Measurements from ENCODE around the gene SPATA31C1.
"Not testable (repeated sequence)": the region's sequence is repeated elsewhere in the genome, so short reads cannot be mapped to it uniquely, and the experiment has no call there.

The SPATA31C1 gene

GRCh38 chr9:87917662-87918061 is at the start of gene SPATA31C1:
Gene SPATA31C1 (plus strand): TSS chr9:87917962.
- H3K27ac ChIP-seq, H3K4me3 ChIP-seq: not testable (repeated sequence)

- H3K27ac ChIP-seq: no peak overlapping the region
- no peak overlapping the region for H3K4me3 ChIP-seq
Measured at GRCh38 chr9:87868175-87868574, 49.6 kb upstream of the SPATA31C1 start.

DNA sequence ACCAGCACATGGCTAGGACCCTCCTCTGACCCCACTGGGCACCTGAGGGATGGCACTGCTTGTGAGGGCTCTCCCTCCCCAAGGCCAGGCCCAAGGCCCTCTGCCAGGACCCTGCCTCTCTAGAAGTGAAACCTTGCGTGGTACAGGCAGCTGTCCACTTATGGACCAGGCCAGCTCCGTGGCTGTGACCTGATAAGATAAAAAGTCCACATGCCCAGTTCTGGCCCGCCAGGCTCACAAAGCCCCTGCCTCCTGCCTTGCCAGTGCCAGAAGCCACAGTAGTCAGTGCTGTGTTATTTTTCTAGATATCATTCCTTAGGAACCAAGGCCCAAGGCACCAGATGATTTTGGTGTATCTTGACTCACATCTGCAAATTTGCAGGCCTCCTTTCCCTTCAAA is 49.1 kb upstream of the SPATA31C1 start:
- no peak overlapping the region for H3K4me3 ChIP-seq
- no peak overlapping the region for H3K27ac ChIP-seq

DNA sequence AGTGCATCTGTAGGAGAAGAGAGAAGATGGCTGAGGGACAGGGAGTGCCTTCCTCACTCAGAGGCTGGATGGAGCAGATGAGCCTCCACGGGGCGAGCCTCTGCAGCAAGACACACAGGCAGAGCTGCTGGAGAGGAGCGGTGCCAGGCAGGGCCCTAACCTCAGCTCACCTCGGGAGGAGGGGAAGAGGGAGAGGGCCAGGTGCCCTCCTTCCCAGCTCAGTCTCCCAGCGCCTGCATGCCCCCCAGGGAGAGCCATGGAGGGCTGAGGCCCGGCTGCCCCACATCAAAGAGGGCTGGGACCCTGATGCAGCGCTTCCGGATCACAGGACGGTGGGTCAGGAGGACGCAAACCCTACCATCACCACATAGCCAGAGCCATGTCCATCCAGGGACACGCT is 48.7 kb upstream of the SPATA31C1 start:
- H3K27ac ChIP-seq: no peak overlapping the region
- H3K4me3 ChIP-seq: no peak overlapping the region

- H3K27ac ChIP-seq: no peak overlapping the region
- no peak overlapping the region for H3K4me3 ChIP-seq
Measured at GRCh38 chr9:87871425-87872078, 46.2 kb upstream of the SPATA31C1 start.

- Histone ChIP-seq H3K4me3 (no peak overlapping the region), H3K27ac (no peak overlapping the region)
Measured at GRCh38 chr9:87872079-87872624, 45.6 kb upstream of the SPATA31C1 start.

DNA sequence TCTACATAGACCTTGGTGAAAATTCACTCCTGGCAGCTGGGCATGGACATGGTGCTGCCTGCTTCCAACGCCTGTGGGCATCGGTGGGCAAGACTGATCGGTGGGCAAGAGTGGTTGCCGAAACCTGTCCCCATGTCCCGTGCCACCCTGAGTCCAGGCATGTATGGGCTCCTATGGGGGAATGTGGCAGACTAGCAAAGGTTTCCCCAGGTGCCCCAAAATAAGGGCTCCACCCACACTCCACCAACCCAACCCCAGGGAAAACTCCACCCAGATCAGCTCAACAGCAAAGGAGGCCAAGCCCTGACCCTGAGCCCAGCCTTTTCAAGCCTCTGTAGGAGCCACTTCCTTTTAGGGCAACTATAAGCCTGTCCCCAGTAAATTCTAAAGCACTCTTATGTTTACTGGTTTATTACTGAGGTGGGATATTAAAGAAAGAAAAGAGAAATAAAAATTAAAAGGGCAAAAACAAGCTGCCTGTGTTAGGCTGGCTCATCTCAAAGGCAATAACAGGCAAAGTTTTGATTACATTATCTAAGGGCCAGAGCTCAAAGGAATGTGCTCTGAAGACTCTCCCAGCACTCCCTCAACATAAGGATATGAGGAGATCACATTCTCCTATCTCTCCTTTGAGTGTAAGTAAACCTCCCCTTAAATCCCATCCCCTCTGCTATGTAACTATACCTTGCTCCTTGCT is 44.0 kb upstream of the SPATA31C1 start:
- Histone ChIP-seq H3K4me3 (no peak overlapping the region), H3K27ac (no peak overlapping the region)

DNA sequence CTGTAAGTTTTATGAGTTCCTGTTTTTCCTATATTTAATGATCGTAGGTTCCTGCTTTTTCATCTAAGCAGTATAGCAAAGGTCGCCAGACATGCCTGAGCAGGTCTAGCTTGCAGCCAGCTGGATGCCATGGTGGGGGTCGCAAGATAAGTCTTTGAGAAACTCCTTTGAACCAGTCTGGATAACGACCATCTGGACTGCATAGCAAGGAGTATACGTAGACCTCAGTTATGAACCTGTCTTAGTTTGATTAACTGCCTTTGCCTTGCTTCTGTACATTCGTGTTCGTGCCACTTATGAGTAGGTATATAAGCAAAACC is 43.5 kb upstream of the SPATA31C1 start:
- Histone ChIP-seq H3K27ac (no peak overlapping the region), H3K4me3 (no peak overlapping the region)

- no peak overlapping the region for H3K4me3 ChIP-seq
- H3K27ac ChIP-seq: no peak overlapping the region
Measured at GRCh38 chr9:87875060-87875459, 42.7 kb upstream of the SPATA31C1 start.

DNA sequence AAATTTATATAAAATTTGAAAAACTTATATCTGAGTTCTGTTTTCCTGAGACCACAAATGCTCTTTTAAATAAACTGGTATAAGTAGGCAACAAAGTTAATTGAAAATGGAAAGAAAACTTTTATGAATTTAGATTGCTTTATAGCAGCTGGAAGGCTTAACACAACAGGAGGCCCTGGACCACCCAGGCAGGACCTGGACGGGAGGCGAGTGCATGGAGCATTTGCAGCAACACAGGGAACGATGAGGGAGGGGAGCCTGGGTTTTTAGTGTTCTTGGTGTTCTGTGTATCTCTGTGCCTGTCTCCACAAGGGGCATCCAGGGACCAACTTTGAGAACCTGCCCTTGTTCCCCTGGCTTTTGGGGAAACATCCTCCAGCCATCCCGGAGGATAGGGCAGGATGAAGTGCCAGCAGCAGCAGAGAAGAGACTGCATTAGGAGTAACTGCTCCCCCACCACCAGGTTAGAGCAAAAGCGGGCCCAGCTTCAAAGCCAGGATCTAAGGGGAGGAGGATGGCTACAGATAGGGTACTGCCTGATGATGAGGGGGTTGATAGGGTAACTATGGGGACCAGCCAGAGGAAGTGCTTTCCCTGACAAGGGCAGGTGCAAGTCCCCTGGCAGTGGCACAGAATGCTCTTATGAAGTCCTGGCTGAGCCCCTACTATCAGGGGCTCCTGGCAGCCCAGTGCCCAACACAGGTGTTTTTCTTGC is 41.8 kb upstream of the SPATA31C1 start:
- H3K4me3 ChIP-seq: no peak overlapping the region
- no peak overlapping the region for H3K27ac ChIP-seq

DNA sequence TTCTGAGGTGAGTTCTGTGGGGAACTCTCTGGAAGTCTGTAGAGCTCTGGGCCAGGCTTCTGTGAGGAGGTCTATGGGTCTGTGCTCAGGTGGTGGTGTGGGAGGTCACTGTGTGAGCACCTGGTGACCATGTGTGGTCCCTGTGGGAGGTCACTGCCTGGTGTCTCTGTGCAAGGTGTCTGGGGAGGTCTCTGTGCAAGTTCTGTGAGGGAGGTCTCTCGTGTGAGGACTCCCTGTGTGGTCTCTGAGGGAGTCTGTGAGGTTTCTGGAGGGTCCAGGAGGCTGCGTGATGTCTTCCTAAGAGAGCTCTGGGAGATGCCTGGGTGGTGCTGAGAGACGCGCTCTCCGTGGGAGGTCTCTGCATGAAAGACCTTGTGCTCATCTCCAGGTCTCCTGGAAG is 41.1 kb upstream of the SPATA31C1 start:
- H3K4me3 ChIP-seq: no peak overlapping the region
- H3K27ac ChIP-seq: no peak overlapping the region

DNA sequence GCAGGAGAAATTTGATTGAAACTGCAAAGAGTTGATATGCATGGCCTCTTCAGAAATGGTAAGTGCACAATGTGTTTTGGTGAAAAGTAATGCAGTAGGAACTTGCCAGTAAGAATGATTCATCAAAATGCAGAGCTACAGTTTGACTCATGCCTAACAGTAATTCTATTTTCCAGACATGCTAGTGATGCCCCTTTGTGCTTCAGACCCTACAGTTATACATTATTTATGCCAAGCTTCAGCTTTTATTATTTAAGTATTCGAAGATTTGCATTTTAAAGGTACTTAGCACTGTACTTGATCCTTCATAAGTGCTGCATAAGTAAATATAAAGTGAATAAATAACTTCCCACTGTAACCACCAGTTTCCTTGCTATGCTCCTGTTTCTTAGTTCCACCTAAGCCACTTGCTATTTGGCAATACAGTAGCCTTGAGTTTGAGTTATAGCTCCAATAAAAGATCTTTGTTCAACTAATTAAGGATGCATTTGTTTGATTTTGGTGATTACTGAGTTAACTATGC is 38.7 kb upstream of the SPATA31C1 start:
- H3K27ac ChIP-seq: no peak overlapping the region
- no peak overlapping the region for H3K4me3 ChIP-seq

DNA sequence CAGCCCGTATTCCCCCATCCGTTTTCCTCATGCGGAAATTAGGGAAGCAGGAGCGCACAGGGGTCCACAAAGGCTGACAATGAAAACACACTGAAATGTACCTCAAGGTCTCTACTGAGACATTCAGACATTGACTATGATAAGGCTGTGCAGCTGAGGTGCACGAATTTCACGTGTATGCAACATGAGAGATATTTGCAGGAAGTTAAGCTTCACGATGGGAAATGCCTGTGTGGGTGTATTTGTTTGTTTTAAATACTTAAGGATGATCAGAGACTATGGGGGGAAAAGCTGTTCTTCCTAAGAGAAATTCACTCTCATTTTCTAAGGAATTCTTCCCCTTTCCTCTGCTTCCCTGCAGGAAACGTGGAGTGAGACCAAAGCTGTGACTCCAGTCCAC is 37.6 kb upstream of the SPATA31C1 start:
- no peak overlapping the region for H3K4me3 ChIP-seq
- H3K27ac ChIP-seq: no peak overlapping the region

- H3K4me3 ChIP-seq: no peak overlapping the region
- H3K27ac ChIP-seq: no peak overlapping the region
Measured at GRCh38 chr9:87880683-87881082, 37.1 kb upstream of the SPATA31C1 start.

- Histone ChIP-seq H3K27ac (no peak within 1 kb of the TSS), H3K4me3 (no peak within 1 kb of the TSS)
Measured at GRCh38 chr9:87882627-87883026, 35.1 kb upstream of the SPATA31C1 start, which contains the start of gene SPATA31E1. Gene SPATA31E1 (plus strand): TSS chr9:87882877. CDS start chr9:87882892, 15 bp downstream.

DNA sequence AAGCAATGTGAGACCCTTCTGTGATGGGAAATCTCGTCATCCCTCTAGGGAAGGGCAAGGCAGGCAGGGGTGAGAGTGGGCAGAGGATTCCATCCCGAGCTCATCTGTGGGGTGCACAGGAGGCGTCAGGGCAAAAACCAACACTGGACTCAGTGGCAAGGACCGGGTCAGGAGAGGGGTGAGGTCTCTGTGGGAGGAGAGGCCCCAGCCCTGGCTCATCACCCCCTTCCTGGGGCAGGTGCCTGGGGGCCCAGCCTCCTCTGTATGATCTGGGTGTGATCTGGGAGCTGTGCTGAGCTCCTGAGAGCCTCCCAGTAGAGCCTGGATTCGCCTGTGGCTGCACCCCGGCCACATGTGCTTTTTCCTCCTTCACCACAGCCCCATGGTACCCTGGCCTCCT is 34.5 kb upstream of the SPATA31C1 start:
- H3K27ac ChIP-seq: no peak overlapping the region
- no peak overlapping the region for H3K4me3 ChIP-seq

DNA sequence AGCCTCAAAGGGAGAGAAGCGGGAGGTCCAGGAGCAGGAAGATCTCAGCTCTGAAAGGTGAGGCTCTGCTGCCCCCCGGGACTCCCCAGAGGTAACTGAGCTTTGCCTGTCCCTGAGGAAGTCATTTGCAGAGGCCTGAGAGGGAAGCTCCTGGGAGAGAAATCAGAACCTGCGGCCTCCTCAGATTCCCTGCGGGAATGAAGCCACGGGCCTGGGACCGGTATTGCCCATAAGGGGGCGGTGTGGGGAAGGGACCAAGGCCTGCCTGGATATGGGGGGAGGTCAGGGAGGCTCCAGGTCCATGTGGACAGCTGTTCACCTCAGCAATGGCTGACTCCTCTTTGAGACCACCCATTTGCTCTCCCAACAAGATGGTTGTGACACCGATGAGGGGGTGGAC is 33.8 kb upstream of the SPATA31C1 start:
- H3K4me3 ChIP-seq: no peak overlapping the region
- no peak overlapping the region for H3K27ac ChIP-seq

DNA sequence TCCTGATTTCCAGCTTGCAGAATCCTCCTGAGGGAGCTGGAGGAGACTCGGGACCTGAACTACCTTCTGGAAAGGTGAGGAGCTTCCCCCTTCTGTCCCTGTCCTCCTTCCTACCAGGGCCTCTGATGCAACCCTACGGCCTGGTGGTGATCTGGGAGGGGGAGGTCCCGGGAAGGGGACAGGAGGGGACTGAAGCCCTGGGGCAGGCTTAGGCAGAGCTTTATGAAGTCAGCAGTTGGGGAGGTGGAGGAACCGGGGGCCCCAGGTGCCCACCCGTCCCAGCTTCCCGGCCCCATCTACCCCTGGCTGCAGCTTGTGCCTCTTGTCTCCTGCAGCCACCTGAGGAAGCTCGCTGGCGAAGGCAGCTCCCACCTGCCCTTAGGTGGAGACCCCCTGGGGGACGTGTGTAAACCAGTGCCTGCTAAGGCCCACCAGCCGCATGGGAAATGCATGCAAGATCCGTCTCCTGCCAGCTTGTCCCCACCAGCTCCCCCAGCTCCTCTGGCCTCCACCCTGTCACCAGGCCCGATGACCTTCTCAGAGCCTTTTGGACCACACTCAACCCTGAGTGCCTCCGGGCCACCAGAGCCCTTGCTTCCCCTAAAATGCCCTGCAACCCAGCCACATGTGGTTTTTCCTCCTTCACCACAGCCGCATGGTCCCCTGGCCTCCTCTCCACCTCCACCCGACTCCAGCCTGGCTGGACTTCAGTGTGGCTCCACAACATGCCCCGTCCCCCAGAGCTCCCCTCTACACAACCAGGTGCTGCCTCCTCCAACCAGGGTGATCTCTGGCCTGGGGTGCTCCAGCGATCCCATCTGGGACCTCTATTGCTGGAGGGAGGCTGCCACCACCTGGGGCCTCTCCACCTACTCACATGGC is 32.9 kb upstream of the SPATA31C1 start:
- H3K4me3 ChIP-seq: no peak overlapping the region
- H3K27ac ChIP-seq: no peak overlapping the region

- Histone ChIP-seq H3K4me3 (no peak overlapping the region), H3K27ac (no peak overlapping the region)
Measured at GRCh38 chr9:87885484-87886189, 32.1 kb upstream of the SPATA31C1 start.
